OCI-LY7 (cell line): ENCODE measurements around the gene C1orf216. TPM values are rescaled to one million over a fixed set of nuclear protein-coding genes. Genes with fewer than 3 reads are reported as not detected.

ENCODE experiments used
- Bru-seq: library from RNA; stranded (reverse); fragments of 400-500 nt; gene quantifications from one replicate; lab custom pipeline; 2021; lab: Mats Ljungman, UMichigan
- BruChase-seq, 2 experiments: library from RNA; stranded (reverse); fragments of 400-500 nt; gene quantifications; one replicate each; lab custom pipeline; 2021; lab: Mats Ljungman, UMichigan
- BruUV-seq: library from RNA; stranded (reverse); fragments of 400-500 nt; replicated peaks from 2 replicates; lab custom pipeline; 2021; lab: Mats Ljungman, UMichigan
- CTCF ChIA-PET: fragments of 300-600 bp; sonication (Branson Sonifier 250); formaldehyde crosslinking; loops from one replicate; lab custom pipeline; 2022; ENCODE audit warnings: antibody characterized with exemption; ENCODE audit not compliant: unreplicated experiment; lab: Charles Lee
- POLR2A ChIA-PET: fragments of 300-600 bp; sonication (Branson Sonifier 250); formaldehyde crosslinking; loops from one replicate; lab custom pipeline; 2022; ENCODE audit warnings: antibody characterized with exemption; lab: Charles Lee
- DNase-seq: peaks from one replicate; pipeline ENCODE4 v3.0.0-alpha.2; 2015; ENCODE audit warnings: low spot score
- H2AFZ ChIP-seq: fragments of 200-600 bp; sonication (generic), shearing (Covaris generic); 2 replicates; pipeline ENCODE4 v1.6.1; 2014; ENCODE audit warnings: mild to moderate bottlenecking, antibody characterized with exemption, low read length, moderate library complexity
- H3K27ac ChIP-seq: fragments of 200-600 bp; sonication (generic); 2 replicates; pipeline ENCODE4 v1.5.1; 2014; ENCODE audit warnings: mixed run types, low read depth, mild to moderate bottlenecking, moderate library complexity, low read length, inconsistent platforms; ENCODE audit not compliant: poor library complexity, severe bottlenecking
- H3K36me3 ChIP-seq: fragments of 200-600 bp; sonication (generic); 2 replicates; pipeline ENCODE4 v1.6.1; 2014; ENCODE audit warnings: mild to moderate bottlenecking, antibody characterized with exemption, low read length, moderate library complexity, mixed read lengths; ENCODE audit not compliant: insufficient read depth
- H3K4me1 ChIP-seq: fragments of 200-600 bp; sonication (generic); 2 replicates; pipeline ENCODE4 v1.5.1; 2014; ENCODE audit warnings: mild to moderate bottlenecking, low read length; ENCODE audit not compliant: insufficient read depth, poor library complexity, severe bottlenecking
- H3K4me2 ChIP-seq: fragments of 200-600 bp; sonication (generic); 2 replicates; pipeline ENCODE4 v1.6.1; 2014; ENCODE audit warnings: mild to moderate bottlenecking, low read length
- H3K4me3 ChIP-seq: fragments of 200-600 bp; sonication (generic); 2 replicates; pipeline ENCODE4 v1.5.1; 2014; ENCODE audit warnings: mild to moderate bottlenecking, low read depth, low read length; ENCODE audit not compliant: poor library complexity, severe bottlenecking
- H3K79me2 ChIP-seq: fragments of 200-600 bp; sonication (generic); 2 replicates; pipeline ENCODE4 v1.6.1; 2016; ENCODE audit warnings: low read depth, mild to moderate bottlenecking, low read length, moderate library complexity, mixed read lengths; ENCODE audit not compliant: insufficient read depth
- H3K9me2 ChIP-seq: fragments of 200-600 bp; sonication (generic); 2 replicates; pipeline ENCODE4 v1.6.1; 2016; ENCODE audit warnings: mild to moderate bottlenecking, low read length, mixed read lengths; ENCODE audit not compliant: insufficient read depth
- H3K9me3 ChIP-seq: fragments of 200-600 bp; sonication (generic); 2 replicates; pipeline ENCODE4 v1.6.1; 2014; ENCODE audit warnings: mild to moderate bottlenecking, mixed run types, low read length, mixed read lengths
- H4K20me1 ChIP-seq: fragments of 200-600 bp; sonication (generic); 2 replicates; pipeline ENCODE4 v1.6.1; 2014; ENCODE audit warnings: mild to moderate bottlenecking, antibody characterized with exemption, low read length, moderate library complexity, mixed read lengths; ENCODE audit not compliant: insufficient read depth
- CTCF ChIP-seq: fragments of 200-600 bp; sonication (generic); conservative IDR thresholded peaks from 2 replicates; pipeline ENCODE4 v1.5.1; 2014; ENCODE audit warnings: mild to moderate bottlenecking, antibody characterized with exemption, low read length, moderate library complexity, mixed read lengths
- EZH2phosphoT487 ChIP-seq: fragments of 200-600 bp; sonication (generic); IDR thresholded peaks from 2 replicates; pipeline ENCODE4 v1.6.1; 2018; ENCODE audit warnings: low read depth, borderline replicate concordance, mild to moderate bottlenecking, mixed run types, antibody characterized with exemption, low read length, moderate library complexity, mixed read lengths
- intact Hi-C: fragments of 100-400 bp; cut with micrococcal nuclease; formaldehyde crosslinking; loops from one replicate; pipeline ENCODE4 v1.10.0; 2022; ENCODE audit not compliant: unreplicated experiment
- long read RNA-seq: library from polyadenylated mRNA; stranded (forward); transcript quantifications from one replicate; pipeline ENCODE4 v2.0.0, GENCODE V29; 2022
- total RNA-seq, 2 experiments: library from RNA; depleted of rRNA in 1 of 2; stranded (reverse); fragments of >200 nt in 1 of 2; shearing (Covaris generic) in 1 of 2; gene quantifications; 2 replicates each; pipeline ENCODE4 v1.2.3, GENCODE V29; 2014 to 2022

The C1orf216 gene
- total RNA-seq (2014; rRNA removed; shearing (Covaris generic)): 7.2 and 8.8 TPM in 2 replicates
- total RNA-seq (2022): 15.0 and 15.3 TPM in 2 replicates
- Bru-seq, nascent RNA: percentile 70 among the genes with signal in this experiment
- percentile 91 among the genes with signal in this experiment for BruChase-seq, experiment 1, labeled RNA remaining after a 6-hour chase
- percentile 91 among the genes with signal in this experiment for BruChase-seq, experiment 2, labeled RNA remaining after a 2-hour chase
- long read RNA-seq, partial matches to known transcripts: 0 of 9 reads
- long read RNA-seq, other reads (novel, unspliced or antisense): 8 of 9 reads

- Histone ChIP-seq H4K20me1 (no peaks in the 10 kb centered on the region; the same call in 1 of the 2 replicates), H3K4me2 (peak within 1 kb of the TSS; percentile 45; the same call in 1 of the 2 replicates), H2AFZ (no peak within 1 kb of the TSS), H3K27ac (no peak within 1 kb of the TSS), H3K4me3 (no peak within 1 kb of the TSS), H3K9me2 (no peaks in the 10 kb centered on the region), H3K36me3 (peaks cover 33% of the 10 kb centered on the region), H3K79me2 (no peaks in the 10 kb centered on the region), H3K9me3 (no peaks in the 10 kb centered on the region), H3K4me1 (no peaks in the 10 kb centered on the region)
- DNase-seq: no peak
- ChIA-PET POLR2A (no interaction called here), CTCF (no interaction called here)
- no peak for TF ChIP-seq CTCF
- no peak for TF ChIP-seq EZH2phosphoT487
- intact Hi-C loops: no loop called here
- BruUV-seq: no TSS peak
Measured at GRCh38 chr1:35718492-35719336, at the start of gene C1orf216. Gene C1orf216 (minus strand): TSS chr1:35718884. CDS start chr1:35716321, 2,563 bp downstream.

- no peak overlapping the region for H2AFZ ChIP-seq
- intact Hi-C loops: no loop called here
- 0 out of 2 replicates have a peak overlapping the region, but pooled peaks have one; percentile 5 for H3K4me2 ChIP-seq
- no peak overlapping the region for H3K4me3 ChIP-seq
- peaks cover 26% of the 10 kb centered on the region for H3K4me1 ChIP-seq
- DNase-seq: no peak
- TSS peak; percentile 22 for BruUV-seq
- peaks cover 83% of the 10 kb centered on the region for H3K79me2 ChIP-seq
- H3K9me2 ChIP-seq: no peaks in the 10 kb centered on the region
- ChIA-PET CTCF (no interaction called here), POLR2A (interaction anchor here (0.7 kb wide), 1 partner anchor 9 kb away, joined by 4 read pairs; no protein-coding TSS in a partner anchor)
- H3K36me3 ChIP-seq: peaks cover 75% of the 10 kb centered on the region
- no peak for TF ChIP-seq EZH2phosphoT487
- TF ChIP-seq CTCF: no peak
- no peaks in the 10 kb centered on the region for H3K9me3 ChIP-seq
- no peak overlapping the region for H3K27ac ChIP-seq
- peaks cover 19% of the 10 kb centered on the region; the same call in 1 of the 2 replicates for H4K20me1 ChIP-seq
Measured at GRCh38 chr1:35764283-35764682, 45.6 kb upstream of the C1orf216 start.
